Measurements from ENCODE around the gene RIN3. TPM values are rescaled to one million over a fixed set of nuclear protein-coding genes. Genes with fewer than 3 reads are reported as not detected.

RIN3 gene
- total RNA-seq, 1 donor from 2014 or later = 0.22 TPM

- H3K9me3 ChIP-seq (ENCODE audit: low read depth) = no peaks in the 10 kb centered on the region
- no peaks in the 10 kb centered on the region for H3K27me3 ChIP-seq
- H4K20me1 ChIP-seq (ENCODE audit: low read depth) = no peaks in the 10 kb centered on the region
- H3K36me3 ChIP-seq = no peaks in the 10 kb centered on the region
- H3K27ac ChIP-seq = no peak overlapping the region
- no peak overlapping the region for H2AFZ ChIP-seq (replicated peaks)
- peaks cover 10% of the 10 kb centered on the region for H3K9me3 Mint-ChIP-seq
- H3K4me2 ChIP-seq = no peak overlapping the region
- H3K79me2 ChIP-seq (ENCODE audit: low read depth) = no peaks in the 10 kb centered on the region
- DNase-seq (ENCODE audit: low spot score) = no peak
- H3K9ac ChIP-seq = no peak overlapping the region
- no peaks in the 10 kb centered on the region for H3F3A ChIP-seq (ENCODE audit: low read depth)
- TF ChIP-seq EZH2 (IDR thresholded peaks at IDR 0.05) (no peak), EZH2phosphoT487 (IDR thresholded peaks at IDR 0.05) (no peak)
- TF ChIP-seq, protein P1, sequence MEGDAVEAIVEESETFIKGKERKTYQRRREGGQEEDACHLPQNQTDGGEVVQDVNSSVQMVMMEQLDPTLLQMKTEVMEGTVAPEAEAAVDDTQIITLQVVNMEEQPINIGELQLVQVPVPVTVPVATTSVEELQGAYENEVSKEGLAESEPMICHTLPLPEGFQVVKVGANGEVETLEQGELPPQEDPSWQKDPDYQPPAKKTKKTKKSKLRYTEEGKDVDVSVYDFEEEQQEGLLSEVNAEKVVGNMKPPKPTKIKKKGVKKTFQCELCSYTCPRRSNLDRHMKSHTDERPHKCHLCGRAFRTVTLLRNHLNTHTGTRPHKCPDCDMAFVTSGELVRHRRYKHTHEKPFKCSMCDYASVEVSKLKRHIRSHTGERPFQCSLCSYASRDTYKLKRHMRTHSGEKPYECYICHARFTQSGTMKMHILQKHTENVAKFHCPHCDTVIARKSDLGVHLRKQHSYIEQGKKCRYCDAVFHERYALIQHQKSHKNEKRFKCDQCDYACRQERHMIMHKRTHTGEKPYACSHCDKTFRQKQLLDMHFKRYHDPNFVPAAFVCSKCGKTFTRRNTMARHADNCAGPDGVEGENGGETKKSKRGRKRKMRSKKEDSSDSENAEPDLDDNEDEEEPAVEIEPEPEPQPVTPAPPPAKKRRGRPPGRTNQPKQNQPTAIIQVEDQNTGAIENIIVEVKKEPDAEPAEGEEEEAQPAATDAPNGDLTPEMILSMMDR (IDR thresholded peaks at IDR 0.05) = no peak
- H3K4me3 Mint-ChIP-seq = no peak overlapping the region
- no peaks in the 10 kb centered on the region for H3K4me1 ChIP-seq
- no peak overlapping the region for H3K27ac Mint-ChIP-seq
- H3K27me3 Mint-ChIP-seq (ENCODE audit: insufficient read depth, low read depth) = no peaks in the 10 kb centered on the region
- no peaks in the 10 kb centered on the region for H3K4me1 Mint-ChIP-seq
- H3K4me3 ChIP-seq = no peak overlapping the region
- H3K36me3 Mint-ChIP-seq = no peaks in the 10 kb centered on the region
These were observed 76.6 kb downstream of the RIN3 start for GRCh38 chr14:92590176-92590575.

DNA sequence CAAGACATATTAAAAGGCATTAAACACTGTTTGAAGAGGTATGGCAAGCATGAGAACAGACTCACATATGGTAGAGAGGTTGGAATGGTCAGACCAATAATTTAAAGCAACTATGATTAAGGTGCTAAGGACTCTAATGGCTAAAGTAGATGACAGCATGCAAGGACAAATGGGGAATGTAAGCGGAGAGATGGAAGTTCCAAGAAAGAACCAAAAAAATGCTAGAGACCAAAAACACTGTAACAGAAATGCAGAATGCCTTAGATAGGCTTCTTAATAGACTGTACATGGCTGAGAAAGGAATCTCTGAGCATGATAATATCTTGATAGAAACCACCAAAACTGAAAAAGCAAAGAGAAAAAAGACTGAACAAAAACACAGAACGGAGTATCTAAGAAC, 77.4 kb downstream of the RIN3 start:
- no peaks in the 10 kb centered on the region for H4K20me1 ChIP-seq (ENCODE audit: low read depth)
- no peak overlapping the region for H3K27ac Mint-ChIP-seq
- TF ChIP-seq EZH2phosphoT487 (IDR thresholded peaks at IDR 0.05) (no peak), EZH2 (IDR thresholded peaks at IDR 0.05) (no peak)
- TF ChIP-seq, protein P1 (IDR thresholded peaks at IDR 0.05) = no peak

GRCh38 chr14:92591346-92591745, 77.8 kb downstream of the RIN3 start:
- Histone ChIP-seq H3K4me3 (no peak overlapping the region), H3K4me1 (no peaks in the 10 kb centered on the region), H3K27ac (no peak overlapping the region), H3K27me3 (no peaks in the 10 kb centered on the region), H3K79me2 (ENCODE audit: low read depth) (no peaks in the 10 kb centered on the region), H3K9ac (no peak overlapping the region), H4K20me1 (ENCODE audit: low read depth) (no peaks in the 10 kb centered on the region), H3K9me3 (ENCODE audit: low read depth) (no peaks in the 10 kb centered on the region), H3F3A (ENCODE audit: low read depth) (no peaks in the 10 kb centered on the region), H2AFZ (replicated peaks) (no peak overlapping the region), H3K4me2 (no peak overlapping the region), H3K36me3 (no peaks in the 10 kb centered on the region)
- no peaks in the 10 kb centered on the region for H3K4me1 Mint-ChIP-seq
- no peak overlapping the region for H3K27ac Mint-ChIP-seq
- H3K27me3 Mint-ChIP-seq (ENCODE audit: insufficient read depth, low read depth) = no peaks in the 10 kb centered on the region
- DNase-seq (ENCODE audit: low spot score) = no peak
- H3K4me3 Mint-ChIP-seq = no peak overlapping the region
- peaks cover 10% of the 10 kb centered on the region for H3K9me3 Mint-ChIP-seq
- TF ChIP-seq EZH2phosphoT487 (IDR thresholded peaks at IDR 0.05) (no peak), EZH2 (IDR thresholded peaks at IDR 0.05) (no peak)
- TF ChIP-seq, protein P1 (IDR thresholded peaks at IDR 0.05) = no peak
- no peaks in the 10 kb centered on the region for H3K36me3 Mint-ChIP-seq

More for the DNA sequence above, 77.4 kb downstream of the RIN3 start:
- Histone ChIP-seq H2AFZ (replicated peaks) (no peak overlapping the region), H3K4me1 (no peaks in the 10 kb centered on the region), H3K4me3 (no peak overlapping the region), H3K27me3 (no peaks in the 10 kb centered on the region), H3F3A (ENCODE audit: low read depth) (no peaks in the 10 kb centered on the region), H3K36me3 (no peaks in the 10 kb centered on the region), H3K4me2 (no peak overlapping the region), H3K79me2 (ENCODE audit: low read depth) (no peaks in the 10 kb centered on the region), H3K9ac (no peak overlapping the region), H3K9me3 (ENCODE audit: low read depth) (no peaks in the 10 kb centered on the region), H3K27ac (no peak overlapping the region)
- Mint-ChIP-seq H3K9me3 (peaks cover 10% of the 10 kb centered on the region), H3K36me3 (no peaks in the 10 kb centered on the region), H3K27me3 (ENCODE audit: insufficient read depth, low read depth) (no peaks in the 10 kb centered on the region), H3K4me3 (no peak overlapping the region), H3K4me1 (no peaks in the 10 kb centered on the region)
- no peak for DNase-seq (ENCODE audit: low spot score)

Data from neural progenitor cell (in vitro differentiated cells).